Renal cortical epithelial cell (primary cell): ENCODE data around the gene TTLL8. TPM values are rescaled to one million over a fixed set of nuclear protein-coding genes. Genes with fewer than 3 reads are reported as not detected.
A peak's percentile ranks its signal among the peaks of the same experiment; 100 is the strongest.

Experiments used
- DNase-seq: peaks from one replicate; pipeline ENCODE4 v3.0.0-alpha.2; 2011; ENCODE audit warnings: low read depth
- total RNA-seq: library from RNA; depleted of rRNA; stranded (reverse); fragments of >200 nt; gene quantifications from 2 replicates; pipeline ENCODE4 v1.2.3, GENCODE V29; 2014

Gene TTLL8
- total RNA-seq, 1 donor from 2014 or later, result not detected

- DNase-seq, result no peak
Measured at GRCh38 chr22:50018608-50019285, 39.4 kb downstream of the TTLL8 start.

- no peak for DNase-seq
Measured at GRCh38 chr22:50017701-50018224, 40.3 kb downstream of the TTLL8 start.

- DNase-seq, result peak; percentile 15
Measured at GRCh38 chr22:50016988-50017700, 41.0 kb downstream of the TTLL8 start.

- DNase-seq, result no peak
Measured at GRCh38 chr22:50016308-50016987, 41.6 kb downstream of the TTLL8 start.

GRCh38 chr22:50015451-50016307 is 42.4 kb downstream of the TTLL8 start:
- no peak for DNase-seq

GRCh38 chr22:50014655-50015401 is 43.3 kb downstream of the TTLL8 start:
- no peak for DNase-seq

GRCh38 chr22:50014053-50014501 is 44.0 kb downstream of the TTLL8 start:
- DNase-seq, result no peak

GRCh38 chr22:50012211-50013181 is 45.6 kb downstream of the TTLL8 start, which contains the start of gene IL17REL:
Gene IL17REL, minus strand, starts transcription at chr22:50012765. Its CDS starts 119 bp downstream, at chr22:50012646.
- no peak for DNase-seq

- DNase-seq, result no peak
Measured at GRCh38 chr22:50011447-50012210, 46.5 kb downstream of the TTLL8 start.

- DNase-seq, result no peak
Measured at GRCh38 chr22:50010676-50011446, 47.2 kb downstream of the TTLL8 start.

GRCh38 chr22:50009765-50010675 is 48.1 kb downstream of the TTLL8 start:
- no peak for DNase-seq

GRCh38 chr22:50009251-50009650 is 48.8 kb downstream of the TTLL8 start:
- DNase-seq, result no peak

- DNase-seq, result no peak
Measured at GRCh38 chr22:50008151-50009040, 49.7 kb downstream of the TTLL8 start.

- DNase-seq, result no peak
Measured at GRCh38 chr22:50007057-50007511, 51.0 kb downstream of the TTLL8 start.

GRCh38 chr22:50004918-50005317 is 53.2 kb downstream of the TTLL8 start:
- no peak for DNase-seq

- no peak for DNase-seq
Measured at GRCh38 chr22:50002791-50003190, 55.3 kb downstream of the TTLL8 start.
